WTC11 (cell line): ENCODE results near the gene CTAGE8. TPM values are rescaled to one million over a fixed set of nuclear protein-coding genes. Genes with fewer than 3 reads are reported as not detected.
"Not testable (repeated sequence)": the region's sequence is repeated elsewhere in the genome, so short reads cannot be mapped to it uniquely, and the experiment has no call there.

Experiments used
- ATAC-seq: fragments of 200-7000 bp; cut with Tn5 transposase; 2 replicates; pipeline ENCODE4 v1.10.0; 2021; ENCODE audit warnings: mild to moderate bottlenecking, moderate library complexity
- CTCF ChIA-PET: fragments of 300-600 bp; sonication (Branson Sonifier 250); formaldehyde crosslinking; loops from one replicate; lab custom pipeline; 2021; ENCODE audit warnings: antibody characterized with exemption; lab: Charles Lee
- POLR2A ChIA-PET: fragments of 350-600 bp; sonication (Branson Sonifier 250); formaldehyde crosslinking; loops from one replicate; lab custom pipeline; 2021; ENCODE audit warnings: antibody characterized with exemption; lab: Charles Lee
- DNase-seq: peaks from one replicate; pipeline ENCODE4 v3.0.0; 2021; ENCODE audit warnings: low spot score
- H3K27ac Mint-ChIP-seq: 2 replicates; pipeline ENCODE4 v1.8.0; 2021; ENCODE audit warnings: mixed read lengths
- H3K27me3 Mint-ChIP-seq: 2 replicates; pipeline ENCODE4 v1.8.0; 2021; ENCODE audit warnings: low read depth, mild to moderate bottlenecking, moderate library complexity, mixed read lengths
- H3K36me3 Mint-ChIP-seq: 2 replicates; pipeline ENCODE4 v1.8.0; 2021; ENCODE audit warnings: mixed read lengths
- H3K4me1 Mint-ChIP-seq: 2 replicates; pipeline ENCODE4 v1.8.0; 2022; ENCODE audit warnings: mixed read lengths
- H3K4me3 Mint-ChIP-seq: 2 replicates; pipeline ENCODE4 v1.8.0; 2021; ENCODE audit warnings: mild to moderate bottlenecking, moderate library complexity, mixed read lengths
- H3K9me3 Mint-ChIP-seq: 2 replicates; pipeline ENCODE4 v1.8.0; 2021; ENCODE audit warnings: mixed read lengths
- CBFB ChIP-seq: sonication (generic); formaldehyde crosslinking; IDR thresholded peaks from 2 replicates; pipeline ENCODE4 v1.8.1; 2022; ENCODE audit warnings: mild to moderate bottlenecking, low read depth, missing genetic modification reagents
- CREM ChIP-seq: sonication (generic); formaldehyde crosslinking; IDR thresholded peaks from 2 replicates; pipeline ENCODE4 v1.8.1; 2022; ENCODE audit warnings: mild to moderate bottlenecking, missing genetic modification reagents, moderate library complexity
- E2F4 ChIP-seq: sonication (generic); formaldehyde crosslinking; IDR thresholded peaks from 2 replicates; pipeline ENCODE4 v1.8.1; 2022; ENCODE audit warnings: low read depth, mild to moderate bottlenecking, moderate library complexity, missing genetic modification reagents, borderline replicate concordance
- ETV6 ChIP-seq: sonication (generic); formaldehyde crosslinking; IDR thresholded peaks from 2 replicates; pipeline ENCODE4 v1.8.1; 2022; ENCODE audit warnings: mild to moderate bottlenecking, missing genetic modification reagents
- FOXP1 ChIP-seq: sonication (generic); formaldehyde crosslinking; IDR thresholded peaks from 2 replicates; pipeline ENCODE4 v1.8.0; 2022; ENCODE audit warnings: missing genetic modification reagents, mild to moderate bottlenecking, moderate library complexity, borderline replicate concordance
- NR2C2 ChIP-seq: sonication (generic); formaldehyde crosslinking; IDR thresholded peaks from 2 replicates; pipeline ENCODE4 v1.8.0; 2022; ENCODE audit warnings: mild to moderate bottlenecking, missing genetic modification reagents
- NR3C1 ChIP-seq: sonication (generic); formaldehyde crosslinking; conservative IDR thresholded peaks from 2 replicates; pipeline ENCODE4 v1.8.1; 2023; ENCODE audit warnings: low read depth, mild to moderate bottlenecking, missing genetic modification reagents
- PRRX2 ChIP-seq: fragments of 250-450 bp; sonication (Bioruptor Pico); IDR thresholded peaks from 2 replicates; pipeline ENCODE4 v1.8.0; 2021; ENCODE audit warnings: mild to moderate bottlenecking
- RORB ChIP-seq: fragments of 250-450 bp; sonication (Bioruptor Pico); IDR thresholded peaks from 2 replicates; pipeline ENCODE4 v1.9.0; 2021; ENCODE audit warnings: mild to moderate bottlenecking
- SMAD4 ChIP-seq: sonication (generic); formaldehyde crosslinking; IDR thresholded peaks from 2 replicates; pipeline ENCODE4 v1.8.0; 2022; ENCODE audit warnings: mild to moderate bottlenecking, missing genetic modification reagents
- STAT6 ChIP-seq: sonication (generic); formaldehyde crosslinking; conservative IDR thresholded peaks from 2 replicates; pipeline ENCODE4 v1.8.1; 2023; ENCODE audit warnings: mild to moderate bottlenecking, low read depth, missing genetic modification reagents, moderate library complexity
- TP53 ChIP-seq: sonication (generic); formaldehyde crosslinking; IDR thresholded peaks from 2 replicates; pipeline ENCODE4 v1.8.1; 2023; ENCODE audit warnings: mild to moderate bottlenecking, missing genetic modification reagents
- USF2 ChIP-seq: sonication (generic); formaldehyde crosslinking; IDR thresholded peaks from 2 replicates; pipeline ENCODE4 v1.8.1; 2023; ENCODE audit warnings: mild to moderate bottlenecking, missing genetic modification reagents, moderate library complexity
- ZBTB21 ChIP-seq: sonication (generic); formaldehyde crosslinking; IDR thresholded peaks from 2 replicates; pipeline ENCODE4 v1.8.1; 2023; ENCODE audit warnings: mild to moderate bottlenecking, missing genetic modification reagents, borderline replicate concordance
- ZNF138 ChIP-seq: sonication (generic); formaldehyde crosslinking; conservative IDR thresholded peaks from 2 replicates; pipeline ENCODE4 v1.8.1; 2022; ENCODE audit warnings: mild to moderate bottlenecking, moderate library complexity, missing genetic modification reagents
- ZNF263 ChIP-seq: sonication (generic); formaldehyde crosslinking; IDR thresholded peaks from 2 replicates; pipeline ENCODE4 v1.8.1; 2022; ENCODE audit warnings: low read depth, mild to moderate bottlenecking, moderate library complexity, missing genetic modification reagents
- ZNF317 ChIP-seq: sonication (generic); formaldehyde crosslinking; IDR thresholded peaks from 2 replicates; pipeline ENCODE4 v1.8.1; 2023; ENCODE audit warnings: low read depth, mild to moderate bottlenecking, moderate library complexity, missing genetic modification reagents, borderline replicate concordance
- ZNF512 ChIP-seq: sonication (generic); formaldehyde crosslinking; IDR thresholded peaks from 2 replicates; pipeline ENCODE4 v1.8.1; 2022; ENCODE audit warnings: missing genetic modification reagents, borderline replicate concordance
- ZSCAN18 ChIP-seq: fragments of 250-450 bp; sonication (Bioruptor Pico); IDR thresholded peaks from 2 replicates; pipeline ENCODE4 v2.1.2; 2022; ENCODE audit warnings: mild to moderate bottlenecking, moderate library complexity
- total RNA-seq: library from RNA; stranded (reverse); gene quantifications from 3 replicates; pipeline ENCODE4 v1.2.3, GENCODE V29; 2021

Gene CTAGE8
- total RNA-seq, 1 experiment from 2014 or later: 5.6 TPM

GRCh38 chr7:144255471-144255897 lies 13.6 kb downstream of the CTAGE8 start:
- 0 out of 2 replicates have a peak, but pooled peaks have one; percentile 56 for TF ChIP-seq ZNF138 (CRISPR knock-in tag)
- TF ChIP-seq NR2C2 (CRISPR knock-in tag): no peak
- no peak for TF ChIP-seq ETV6 (CRISPR knock-in tag)
- peak; percentile 38; the same call in 1 of the 2 replicates for TF ChIP-seq CBFB (CRISPR knock-in tag)
- TF ChIP-seq RORB: no peak
- TF ChIP-seq E2F4 (CRISPR knock-in tag): no peak
- TF ChIP-seq NR3C1: peak; percentile 73; the same call in 1 of the 2 replicates
- TF ChIP-seq ZNF317 (CRISPR knock-in tag): no peak
- no peak for TF ChIP-seq STAT6
- TF ChIP-seq ZSCAN18: no peak
- TF ChIP-seq ZBTB21: peak; percentile 75; the same call in 1 of the 2 replicates
- TF ChIP-seq SMAD4 (CRISPR knock-in tag): no peak
- TF ChIP-seq PRRX2: no peak
- 0 out of 2 replicates have a peak, but pooled peaks have one; percentile 32 for TF ChIP-seq TP53
- TF ChIP-seq USF2 (CRISPR knock-in tag): 0 out of 2 replicates have a peak, but pooled peaks have one; percentile 8
- TF ChIP-seq CREM (CRISPR knock-in tag): 0 out of 2 replicates have a peak, but pooled peaks have one; percentile 48
- TF ChIP-seq ZNF512: no peak
- no peak for TF ChIP-seq FOXP1 (CRISPR knock-in tag)
- TF ChIP-seq ZNF263 (CRISPR knock-in tag): no peak
- Mint-ChIP-seq H3K4me3 (no peak overlapping the region), H3K9me3 (no peaks in the 10 kb centered on the region; the same call in 1 of the 2 replicates), H3K27me3 (no peaks in the 10 kb centered on the region), H3K36me3 (no peaks in the 10 kb centered on the region; the same call in 1 of the 2 replicates), H3K27ac (peak overlapping the region; percentile 53), H3K4me1 (peaks cover 14% of the 10 kb centered on the region)
- ChIA-PET CTCF (interaction anchor here (1.7 to 1.9 kb wide), 2 partner anchors 137 to 182 kb away, joined by 5 read pairs; no protein-coding TSS in a partner anchor), POLR2A (no interaction called here)
- DNase-seq (peak; percentile 12), ATAC-seq (peak; percentile 3; the same call in 1 of the 2 replicates)

GRCh38 chr7:144252307-144252706 lies 16.8 kb downstream of the CTAGE8 start:
- peaks cover 14% of the 10 kb centered on the region for H3K4me1 Mint-ChIP-seq
- DNase-seq, H3K36me3 Mint-ChIP-seq, H3K9me3 Mint-ChIP-seq, H3K27ac Mint-ChIP-seq, H3K27me3 Mint-ChIP-seq, H3K4me3 Mint-ChIP-seq, POLR2A ChIA-PET, CTCF ChIA-PET: not testable (repeated sequence)
- ATAC-seq: peak; percentile 73

- H3K27me3 Mint-ChIP-seq, H3K27ac Mint-ChIP-seq, H3K4me1 Mint-ChIP-seq, ATAC-seq, POLR2A ChIA-PET, H3K36me3 Mint-ChIP-seq, H3K9me3 Mint-ChIP-seq, DNase-seq, H3K4me3 Mint-ChIP-seq, CTCF ChIA-PET: not testable (repeated sequence)
These were observed 21.3 kb downstream of the CTAGE8 start for GRCh38 chr7:144247674-144248330.

- POLR2A ChIA-PET, DNase-seq, H3K4me1 Mint-ChIP-seq, H3K27me3 Mint-ChIP-seq, H3K36me3 Mint-ChIP-seq, H3K27ac Mint-ChIP-seq, H3K4me3 Mint-ChIP-seq, CTCF ChIA-PET, H3K9me3 Mint-ChIP-seq: not testable (repeated sequence)
- ATAC-seq: peak; percentile 63
These were observed 22.1 kb downstream of the CTAGE8 start for GRCh38 chr7:144246967-144247366.

- H3K9me3 Mint-ChIP-seq, POLR2A ChIA-PET, H3K36me3 Mint-ChIP-seq, H3K4me1 Mint-ChIP-seq, CTCF ChIA-PET, H3K4me3 Mint-ChIP-seq, H3K27me3 Mint-ChIP-seq, DNase-seq, H3K27ac Mint-ChIP-seq: not testable (repeated sequence)
- peak; percentile 33 for ATAC-seq
These were observed 23.7 kb downstream of the CTAGE8 start for GRCh38 chr7:144245372-144245771.
